ENCODE measurements around the gene CUL4A. TPM values are rescaled to one million over a fixed set of nuclear protein-coding genes. Genes with fewer than 3 reads are reported as not detected.

CUL4A gene
- total and polyA plus RNA-seq, 2 experiments from 2014 or later = 67.5 to 195 TPM

DNA sequence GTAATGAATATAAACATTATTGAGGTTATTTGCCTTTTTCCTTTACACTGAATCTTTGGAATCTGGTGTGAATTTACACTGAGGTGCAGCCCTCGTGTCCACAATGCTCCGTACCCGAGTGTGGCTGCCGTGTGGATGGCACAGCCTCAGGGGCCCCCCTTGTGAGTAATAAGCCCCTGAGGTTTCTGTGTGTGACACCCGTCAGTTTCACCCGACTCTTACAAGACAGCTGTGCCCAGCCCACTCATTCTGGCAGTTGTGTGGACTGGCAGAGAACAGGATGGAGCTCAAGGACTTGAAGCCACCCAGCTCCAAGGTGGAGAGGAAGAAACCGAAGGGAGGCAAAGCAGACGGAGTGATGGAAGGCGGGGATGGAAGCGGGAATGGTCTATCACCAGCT is 43.1 kb upstream of the CUL4A start (continued):
- TF ChIP-seq, protein P1, sequence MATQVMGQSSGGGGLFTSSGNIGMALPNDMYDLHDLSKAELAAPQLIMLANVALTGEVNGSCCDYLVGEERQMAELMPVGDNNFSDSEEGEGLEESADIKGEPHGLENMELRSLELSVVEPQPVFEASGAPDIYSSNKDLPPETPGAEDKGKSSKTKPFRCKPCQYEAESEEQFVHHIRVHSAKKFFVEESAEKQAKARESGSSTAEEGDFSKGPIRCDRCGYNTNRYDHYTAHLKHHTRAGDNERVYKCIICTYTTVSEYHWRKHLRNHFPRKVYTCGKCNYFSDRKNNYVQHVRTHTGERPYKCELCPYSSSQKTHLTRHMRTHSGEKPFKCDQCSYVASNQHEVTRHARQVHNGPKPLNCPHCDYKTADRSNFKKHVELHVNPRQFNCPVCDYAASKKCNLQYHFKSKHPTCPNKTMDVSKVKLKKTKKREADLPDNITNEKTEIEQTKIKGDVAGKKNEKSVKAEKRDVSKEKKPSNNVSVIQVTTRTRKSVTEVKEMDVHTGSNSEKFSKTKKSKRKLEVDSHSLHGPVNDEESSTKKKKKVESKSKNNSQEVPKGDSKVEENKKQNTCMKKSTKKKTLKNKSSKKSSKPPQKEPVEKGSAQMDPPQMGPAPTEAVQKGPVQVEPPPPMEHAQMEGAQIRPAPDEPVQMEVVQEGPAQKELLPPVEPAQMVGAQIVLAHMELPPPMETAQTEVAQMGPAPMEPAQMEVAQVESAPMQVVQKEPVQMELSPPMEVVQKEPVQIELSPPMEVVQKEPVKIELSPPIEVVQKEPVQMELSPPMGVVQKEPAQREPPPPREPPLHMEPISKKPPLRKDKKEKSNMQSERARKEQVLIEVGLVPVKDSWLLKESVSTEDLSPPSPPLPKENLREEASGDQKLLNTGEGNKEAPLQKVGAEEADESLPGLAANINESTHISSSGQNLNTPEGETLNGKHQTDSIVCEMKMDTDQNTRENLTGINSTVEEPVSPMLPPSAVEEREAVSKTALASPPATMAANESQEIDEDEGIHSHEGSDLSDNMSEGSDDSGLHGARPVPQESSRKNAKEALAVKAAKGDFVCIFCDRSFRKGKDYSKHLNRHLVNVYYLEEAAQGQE (IDR thresholded peaks at IDR 0.05; ENCODE audit: unreplicated experiment) = no peak
- no peak for TF ChIP-seq EZH2phosphoT487 (IDR thresholded peaks at IDR 0.05; ENCODE audit: unreplicated experiment)
- no peak for TF ChIP-seq EZH2 (IDR thresholded peaks at IDR 0.05; ENCODE audit: low read depth, unreplicated experiment)
- TF ChIP-seq, protein P2, sequence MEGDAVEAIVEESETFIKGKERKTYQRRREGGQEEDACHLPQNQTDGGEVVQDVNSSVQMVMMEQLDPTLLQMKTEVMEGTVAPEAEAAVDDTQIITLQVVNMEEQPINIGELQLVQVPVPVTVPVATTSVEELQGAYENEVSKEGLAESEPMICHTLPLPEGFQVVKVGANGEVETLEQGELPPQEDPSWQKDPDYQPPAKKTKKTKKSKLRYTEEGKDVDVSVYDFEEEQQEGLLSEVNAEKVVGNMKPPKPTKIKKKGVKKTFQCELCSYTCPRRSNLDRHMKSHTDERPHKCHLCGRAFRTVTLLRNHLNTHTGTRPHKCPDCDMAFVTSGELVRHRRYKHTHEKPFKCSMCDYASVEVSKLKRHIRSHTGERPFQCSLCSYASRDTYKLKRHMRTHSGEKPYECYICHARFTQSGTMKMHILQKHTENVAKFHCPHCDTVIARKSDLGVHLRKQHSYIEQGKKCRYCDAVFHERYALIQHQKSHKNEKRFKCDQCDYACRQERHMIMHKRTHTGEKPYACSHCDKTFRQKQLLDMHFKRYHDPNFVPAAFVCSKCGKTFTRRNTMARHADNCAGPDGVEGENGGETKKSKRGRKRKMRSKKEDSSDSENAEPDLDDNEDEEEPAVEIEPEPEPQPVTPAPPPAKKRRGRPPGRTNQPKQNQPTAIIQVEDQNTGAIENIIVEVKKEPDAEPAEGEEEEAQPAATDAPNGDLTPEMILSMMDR (conservative IDR thresholded peaks at IDR 0.05; ENCODE audit: low read depth in 2 of 2) = no peak
- TF ChIP-seq CREB1 (CRISPR knock-in tag; IDR thresholded peaks at IDR 0.05; ENCODE audit: low read depth) = no peak

DNA sequence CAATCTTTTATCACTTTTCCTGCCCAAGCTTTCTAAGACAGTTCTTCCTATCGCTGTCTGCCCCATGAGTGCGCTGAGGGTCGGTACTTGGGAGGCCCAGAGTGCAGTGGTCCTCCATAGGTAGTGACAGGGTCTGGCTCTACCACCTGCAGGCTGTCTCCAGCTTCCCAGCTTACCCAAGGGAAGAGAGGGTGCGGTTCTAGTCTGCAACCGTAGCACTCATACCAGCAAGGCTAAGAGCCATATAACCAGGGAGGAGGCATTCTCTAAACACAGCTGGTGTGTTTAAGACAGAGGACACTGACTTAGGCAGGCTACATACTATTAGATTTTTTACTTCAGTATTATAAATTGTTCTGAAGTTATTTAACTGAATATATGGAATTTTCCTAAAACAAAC is 42.7 kb upstream of the CUL4A start:
- Histone ChIP-seq H2AFZ (no peak overlapping the region), H3K4me1 (ENCODE audit: insufficient read depth) (no peaks in the 10 kb centered on the region), H3K79me2 (replicated peaks; ENCODE audit: insufficient read depth) (no peaks in the 10 kb centered on the region), H3K27me3 (ENCODE audit: insufficient read depth) (no peaks in the 10 kb centered on the region), H3K9me2 (ENCODE audit: insufficient read depth) (no peaks in the 10 kb centered on the region), H3F3A (replicated peaks; ENCODE audit: low read depth) (no peaks in the 10 kb centered on the region), H3K27ac (ENCODE audit: low read depth) (no peak overlapping the region), H3K4me3 (no peak overlapping the region), H3K36me3 (ENCODE audit: insufficient read depth) (no peaks in the 10 kb centered on the region), H3K4me2 (no peak overlapping the region), H4K20me1 (replicated peaks; ENCODE audit: insufficient read depth) (no peaks in the 10 kb centered on the region; the same call in 1 of the 2 replicates)
- Mint-ChIP-seq H3K27ac (no peak overlapping the region), H3K4me1 (peaks cover 10% of the 10 kb centered on the region), H3K4me3 (no peak overlapping the region), H3K27me3 (ENCODE audit: insufficient read depth, low read depth, poor library complexity) (peaks cover 9% of the 10 kb centered on the region), H3K9me3 (no peaks in the 10 kb centered on the region), H3K36me3 (ENCODE audit: low read depth) (peaks cover 21% of the 10 kb centered on the region)
- DNase-seq (ENCODE audit: low spot score) (no peak), ATAC-seq (no peak)
- TF ChIP-seq ZNF462 (CRISPR knock-in tag; IDR thresholded peaks at IDR 0.05) (no peak), EZH2 (IDR thresholded peaks at IDR 0.05; ENCODE audit: low read depth, unreplicated experiment) (no peak), CREB1 (CRISPR knock-in tag; IDR thresholded peaks at IDR 0.05; ENCODE audit: low read depth) (no peak), ETS1 (IDR thresholded peaks at IDR 0.05) (no peak), NANOG (IDR thresholded peaks at IDR 0.05; ENCODE audit: borderline replicate concordance) (no peak)
- TF ChIP-seq, protein P1 (IDR thresholded peaks at IDR 0.05; ENCODE audit: unreplicated experiment) = no peak
